Esophagus squamous epithelium (tissue), 4 donors: ENCODE data around the gene EPC1.

Source experiments
- CTCF ChIP-seq, 6 experiments: fragments of 450-650 bp in 4 of 6; fragments of 200-600 bp in 2 of 6; sonication (generic) in 2 of 6; IDR thresholded peaks; one replicate each; pipeline ENCODE4 v1.5.1; 2016 to 2019; ENCODE audit warnings: antibody characterized with exemption in 6 of 6, mild to moderate bottlenecking in 4 of 6, moderate library complexity in 4 of 6
- POLR2A ChIP-seq, 4 donors: fragments of 450-650 bp; IDR thresholded peaks; one replicate each; pipeline ENCODE4 v1.6.1; 2017; ENCODE audit warnings: antibody characterized with exemption in 4 of 4, mild to moderate bottlenecking in 4 of 4, moderate library complexity in 3 of 4

GRCh38 chr10:32388258-32389027 lies 41.5 kb upstream of the EPC1 start:
- TF ChIP-seq CTCF (IDR thresholded peaks at IDR 0.05): no peak
- no peak for TF ChIP-seq POLR2A (IDR thresholded peaks at IDR 0.05)
